HG02588 (cell line): ENCODE results near the gene CACNA1G.

ENCODE experiments used
- ATAC-seq: cut with Tn5 transposase; IDR thresholded peaks from one replicate; pipeline ENCODE4 v1.9.1; 2021; ENCODE audit warnings: mild to moderate bottlenecking, moderate library complexity; ENCODE audit not compliant: unreplicated experiment

CACNA1G gene

GRCh38 chr17:50547035-50547735, 13.3 kb upstream of the CACNA1G start, which contains the start of gene SPATA20:
Gene SPATA20 (plus strand): TSS chr17:50547174. CDS start chr17:50547209, 35 bp downstream.
- ATAC-seq, result peak; percentile 63

- no peak for ATAC-seq
Measured at GRCh38 chr17:50547736-50548083, 12.8 kb upstream of the CACNA1G start.

- ATAC-seq, result no peak
Measured at GRCh38 chr17:50548831-50549230, 11.7 kb upstream of the CACNA1G start.

GRCh38 chr17:50549256-50549941, 11.1 kb upstream of the CACNA1G start:
- ATAC-seq, result no peak

- no peak for ATAC-seq
Measured at GRCh38 chr17:50549969-50550368, 10.5 kb upstream of the CACNA1G start.

- no peak for ATAC-seq
Measured at GRCh38 chr17:50550661-50551432, 9.7 kb upstream of the CACNA1G start.

GRCh38 chr17:50551433-50551815, 9.1 kb upstream of the CACNA1G start:
- ATAC-seq, result no peak

GRCh38 chr17:50551884-50552283, 8.6 kb upstream of the CACNA1G start:
- ATAC-seq, result no peak

- no peak for ATAC-seq
Measured at GRCh38 chr17:50554201-50554600, 6.3 kb upstream of the CACNA1G start.

GRCh38 chr17:50556803-50557202, 3.7 kb upstream of the CACNA1G start:
- ATAC-seq, result no peak

GRCh38 chr17:50557630-50558029, 2.9 kb upstream of the CACNA1G start:
- no peak for ATAC-seq

- ATAC-seq, result no peak
Measured at GRCh38 chr17:50558091-50558490, 2.4 kb upstream of the CACNA1G start.

GRCh38 chr17:50558581-50558940, 2.0 kb upstream of the CACNA1G start:
- ATAC-seq, result no peak

GRCh38 chr17:50558941-50559614, 1.4 kb upstream of the CACNA1G start:
- no peak for ATAC-seq

- no peak for ATAC-seq
Measured at GRCh38 chr17:50559674-50560184, 786 bp upstream of the CACNA1G start.

GRCh38 chr17:50560931-50561745, 623 bp downstream of the CACNA1G start:
- peak; percentile 15 for ATAC-seq

- ATAC-seq, result no peak
Measured at GRCh38 chr17:50561746-50562141, 1.2 kb downstream of the CACNA1G start.

GRCh38 chr17:50562242-50563091, 2.0 kb downstream of the CACNA1G start:
- no peak for ATAC-seq

GRCh38 chr17:50563092-50563511, 2.6 kb downstream of the CACNA1G start:
- no peak for ATAC-seq
